GM20000 (cell line): ENCODE measurements around the gene AKT3.

Source experiments
- DNase-seq: peaks from one replicate; pipeline ENCODE4 v3.0.0; 2012; ENCODE audit warnings: low spot score
- TF ChIP-seq, protein P1 (sequence below): IDR thresholded peaks from 2 replicates; pipeline ENCODE4 v1.5.1; 2012; ENCODE audit warnings: mild to moderate bottlenecking, control low read depth; ENCODE audit errors: extremely low read depth, missing control alignments

AKT3 gene

DNA sequence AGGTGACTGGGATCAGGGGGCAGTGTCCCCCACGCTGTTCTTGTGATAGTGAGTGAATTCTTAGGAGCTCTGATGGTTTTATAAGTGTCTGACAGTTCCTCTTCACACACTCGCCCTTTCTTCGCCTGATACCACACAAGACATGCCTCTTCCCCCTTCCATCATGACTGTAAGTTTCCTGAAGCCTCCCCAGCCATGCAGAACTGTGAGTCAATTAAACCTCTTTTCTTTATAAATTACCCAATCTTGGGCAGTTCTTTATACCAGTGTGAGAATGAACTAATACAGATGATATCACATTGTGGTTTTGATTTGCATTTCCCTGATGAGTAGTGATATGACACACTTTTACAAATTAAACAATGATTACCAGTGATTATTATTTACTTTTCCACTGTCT is 229.9 kb downstream of the AKT3 start:
- DNase-seq, result no peak
- TF ChIP-seq, protein P1, sequence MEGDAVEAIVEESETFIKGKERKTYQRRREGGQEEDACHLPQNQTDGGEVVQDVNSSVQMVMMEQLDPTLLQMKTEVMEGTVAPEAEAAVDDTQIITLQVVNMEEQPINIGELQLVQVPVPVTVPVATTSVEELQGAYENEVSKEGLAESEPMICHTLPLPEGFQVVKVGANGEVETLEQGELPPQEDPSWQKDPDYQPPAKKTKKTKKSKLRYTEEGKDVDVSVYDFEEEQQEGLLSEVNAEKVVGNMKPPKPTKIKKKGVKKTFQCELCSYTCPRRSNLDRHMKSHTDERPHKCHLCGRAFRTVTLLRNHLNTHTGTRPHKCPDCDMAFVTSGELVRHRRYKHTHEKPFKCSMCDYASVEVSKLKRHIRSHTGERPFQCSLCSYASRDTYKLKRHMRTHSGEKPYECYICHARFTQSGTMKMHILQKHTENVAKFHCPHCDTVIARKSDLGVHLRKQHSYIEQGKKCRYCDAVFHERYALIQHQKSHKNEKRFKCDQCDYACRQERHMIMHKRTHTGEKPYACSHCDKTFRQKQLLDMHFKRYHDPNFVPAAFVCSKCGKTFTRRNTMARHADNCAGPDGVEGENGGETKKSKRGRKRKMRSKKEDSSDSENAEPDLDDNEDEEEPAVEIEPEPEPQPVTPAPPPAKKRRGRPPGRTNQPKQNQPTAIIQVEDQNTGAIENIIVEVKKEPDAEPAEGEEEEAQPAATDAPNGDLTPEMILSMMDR, result no peak

DNA sequence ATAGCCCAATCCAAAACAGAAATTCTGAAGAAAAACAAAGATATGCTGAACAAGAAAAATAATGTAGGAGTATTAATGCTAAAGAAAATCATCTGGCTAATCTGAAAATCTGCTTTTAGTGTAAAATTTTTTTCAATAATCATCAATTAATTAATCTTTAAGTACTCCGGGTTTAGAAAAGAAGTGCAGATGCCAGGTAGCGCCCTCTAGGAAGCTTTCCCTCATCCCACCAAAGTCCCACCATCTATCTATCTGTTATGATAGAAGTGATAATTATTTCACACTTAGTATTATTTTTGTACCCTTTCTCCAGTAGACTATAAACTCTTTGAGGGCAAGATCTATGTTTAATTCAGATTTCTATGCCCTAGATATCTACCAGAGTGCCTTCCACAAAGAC is 240.3 kb downstream of the AKT3 start:
- TF ChIP-seq, protein P1, result no peak
- DNase-seq, result no peak

DNA sequence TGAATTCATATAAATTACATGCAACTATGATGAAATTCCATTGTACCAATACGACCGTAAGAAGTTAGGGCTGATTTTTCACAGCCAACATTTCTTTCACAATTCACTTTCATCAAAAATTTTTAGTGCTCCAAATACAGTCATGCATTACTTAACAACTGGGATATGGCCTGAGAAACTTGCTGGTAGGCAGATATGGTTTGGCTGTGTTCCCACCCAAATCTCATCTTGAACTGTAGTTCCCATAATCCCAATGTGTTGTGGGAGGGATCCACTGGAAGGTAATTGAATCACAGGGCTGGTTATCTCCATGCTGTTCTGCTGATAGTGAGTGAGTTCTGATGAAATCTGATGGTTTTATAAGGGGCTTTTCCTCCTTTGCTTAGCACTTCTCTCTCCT is 244.4 kb downstream of the AKT3 start:
- no peak for DNase-seq
- TF ChIP-seq, protein P1, result no peak

DNA sequence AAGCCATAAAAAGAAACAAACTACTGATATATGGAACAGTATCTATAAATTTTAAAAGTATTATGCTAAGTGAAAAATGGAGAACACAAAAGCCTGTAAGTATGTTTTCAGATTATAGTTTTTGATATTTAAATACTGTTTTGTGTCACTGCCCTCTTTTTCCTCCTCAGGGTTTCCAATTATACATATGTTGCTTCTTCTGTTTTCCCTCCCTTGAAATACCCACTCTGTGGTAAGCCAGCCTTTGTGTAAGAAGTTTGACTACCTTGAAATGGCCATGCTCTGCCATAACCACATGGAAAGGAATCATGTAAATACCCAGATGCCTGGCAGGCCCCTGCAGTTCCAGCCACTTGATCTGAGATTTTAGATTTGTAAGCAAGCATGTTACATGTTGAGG is 248.3 kb downstream of the AKT3 start:
- DNase-seq, result no peak
- TF ChIP-seq, protein P1, result no peak

DNA sequence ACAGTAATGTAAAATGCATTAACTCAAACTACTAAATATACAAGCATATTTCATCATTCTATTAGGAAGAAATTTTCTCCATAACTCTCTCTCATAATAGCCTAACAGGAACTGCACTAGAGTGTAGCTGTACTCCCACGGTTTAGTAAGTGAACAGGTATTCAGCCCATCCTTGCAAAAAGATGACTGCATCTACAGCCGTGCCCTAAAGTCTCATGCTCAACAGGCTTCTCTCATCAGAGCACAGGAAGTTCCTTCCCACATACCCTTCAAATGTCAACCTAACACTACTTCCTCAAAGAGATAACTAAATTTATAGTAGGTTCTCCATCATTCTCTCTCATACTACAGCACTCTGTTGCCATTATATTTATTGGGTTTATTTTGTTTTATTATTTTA is 251.6 kb downstream of the AKT3 start:
- TF ChIP-seq, protein P1, result no peak
- DNase-seq, result no peak

DNA sequence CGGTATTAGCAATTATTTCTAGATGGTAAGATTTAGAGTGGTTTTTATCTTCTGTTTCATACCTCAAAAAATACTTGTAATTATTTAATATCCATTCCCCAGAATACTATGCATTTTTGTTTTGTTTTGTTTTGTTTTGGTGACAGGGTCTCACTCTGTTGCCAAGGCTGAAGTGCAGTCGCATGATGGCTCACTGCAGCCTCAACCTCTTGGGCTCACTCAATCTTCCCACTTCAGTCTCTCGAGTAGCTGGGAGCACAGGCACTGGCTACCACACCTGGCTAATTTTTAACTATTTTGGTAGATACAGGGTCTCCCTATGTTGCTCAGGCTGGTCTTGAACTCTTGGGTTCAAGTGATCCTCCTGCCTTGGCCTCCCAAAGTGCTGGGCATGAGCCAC is 252.7 kb downstream of the AKT3 start:
- TF ChIP-seq, protein P1, result no peak

DNA sequence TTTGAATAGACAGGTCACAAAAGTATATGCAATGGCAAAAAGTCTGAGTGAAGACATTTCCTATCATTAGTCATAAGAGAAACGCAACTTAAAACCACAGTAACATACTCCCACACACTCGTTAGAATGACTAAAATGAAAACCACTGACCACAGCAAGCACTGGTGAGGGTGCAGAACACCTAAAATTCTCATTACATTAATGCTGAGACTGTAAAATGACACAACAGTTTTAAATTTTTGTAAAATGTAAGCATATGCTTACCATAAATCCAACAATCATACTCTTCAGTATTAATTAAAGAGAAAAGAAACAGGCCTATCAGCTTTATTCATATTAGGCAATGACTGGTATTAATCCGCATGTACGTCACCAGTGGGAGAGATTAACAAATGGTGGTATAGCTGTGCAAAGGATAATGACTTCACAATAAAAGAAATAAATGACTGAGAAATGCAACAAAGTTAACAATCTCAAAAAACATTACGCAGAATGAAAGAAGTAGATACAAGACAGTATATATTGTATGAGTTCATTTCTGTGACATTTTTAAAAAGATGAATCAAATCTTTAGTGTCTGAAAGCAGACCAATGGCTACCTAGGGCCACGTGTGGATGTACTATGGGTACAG is 253.5 kb downstream of the AKT3 start:
- peak; percentile 62 for DNase-seq
- TF ChIP-seq, protein P1, result no peak

More for the DNA sequence above, 252.7 kb downstream of the AKT3 start:
- DNase-seq, result no peak
